ENCODE data around the gene WNK2. TPM values are rescaled to one million over a fixed set of nuclear protein-coding genes. Genes with fewer than 3 reads are reported as not detected.

Gene WNK2
- total and polyA plus RNA-seq, 2 donors (not counting 3 experiments of a cell fraction or from before 2014, with no cell fraction given), result not detected

DNA sequence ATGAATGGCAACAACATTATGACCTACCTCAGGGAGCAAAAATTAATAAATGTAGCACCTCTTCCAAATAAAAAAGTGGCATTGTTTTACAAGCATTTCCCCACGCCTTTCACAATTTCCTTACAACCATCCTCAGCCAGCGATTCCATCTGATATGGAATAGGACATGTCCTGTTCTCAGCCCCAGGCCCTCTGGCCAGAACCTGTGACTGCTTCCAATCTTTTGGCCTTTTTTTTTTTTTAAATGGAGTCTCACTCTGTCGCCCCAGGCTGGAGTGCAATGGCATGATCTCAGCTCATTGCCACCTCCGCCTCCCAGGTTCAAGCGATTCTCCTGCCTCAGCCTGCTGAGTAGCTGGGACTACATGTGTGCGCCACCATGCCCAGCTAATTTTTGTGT lies 16.8 kb upstream of the WNK2 start:
- TF ChIP-seq, protein P1, sequence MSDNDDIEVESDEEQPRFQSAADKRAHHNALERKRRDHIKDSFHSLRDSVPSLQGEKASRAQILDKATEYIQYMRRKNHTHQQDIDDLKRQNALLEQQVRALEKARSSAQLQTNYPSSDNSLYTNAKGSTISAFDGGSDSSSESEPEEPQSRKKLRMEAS (IDR thresholded peaks at IDR 0.05; ENCODE audit: insufficient read depth, insufficient read length), result no peak
- no peak for TF ChIP-seq MYC (IDR thresholded peaks at IDR 0.05; ENCODE audit: low read depth, low read length)
- TF ChIP-seq POLR2AphosphoS5 (IDR thresholded peaks at IDR 0.05; ENCODE audit: insufficient read depth, low read depth, low read length), result no peak
- TF ChIP-seq, protein P2, sequence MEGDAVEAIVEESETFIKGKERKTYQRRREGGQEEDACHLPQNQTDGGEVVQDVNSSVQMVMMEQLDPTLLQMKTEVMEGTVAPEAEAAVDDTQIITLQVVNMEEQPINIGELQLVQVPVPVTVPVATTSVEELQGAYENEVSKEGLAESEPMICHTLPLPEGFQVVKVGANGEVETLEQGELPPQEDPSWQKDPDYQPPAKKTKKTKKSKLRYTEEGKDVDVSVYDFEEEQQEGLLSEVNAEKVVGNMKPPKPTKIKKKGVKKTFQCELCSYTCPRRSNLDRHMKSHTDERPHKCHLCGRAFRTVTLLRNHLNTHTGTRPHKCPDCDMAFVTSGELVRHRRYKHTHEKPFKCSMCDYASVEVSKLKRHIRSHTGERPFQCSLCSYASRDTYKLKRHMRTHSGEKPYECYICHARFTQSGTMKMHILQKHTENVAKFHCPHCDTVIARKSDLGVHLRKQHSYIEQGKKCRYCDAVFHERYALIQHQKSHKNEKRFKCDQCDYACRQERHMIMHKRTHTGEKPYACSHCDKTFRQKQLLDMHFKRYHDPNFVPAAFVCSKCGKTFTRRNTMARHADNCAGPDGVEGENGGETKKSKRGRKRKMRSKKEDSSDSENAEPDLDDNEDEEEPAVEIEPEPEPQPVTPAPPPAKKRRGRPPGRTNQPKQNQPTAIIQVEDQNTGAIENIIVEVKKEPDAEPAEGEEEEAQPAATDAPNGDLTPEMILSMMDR (IDR thresholded peaks at IDR 0.05; ENCODE audit: extremely low read depth in 1 of 2, insufficient read depth in 1 of 2, low read depth in 1 of 2, low read length in 2 of 2), result no peak
- no peak for TF ChIP-seq POLR2A (IDR thresholded peaks at IDR 0.05; ENCODE audit: low read depth, low read length)
- no peak for TF ChIP-seq FOS (IDR thresholded peaks at IDR 0.05; ENCODE audit: borderline replicate concordance, insufficient read depth, low read length)
- no peak for TF ChIP-seq GATA2 (IDR thresholded peaks at IDR 0.05; ENCODE audit: insufficient read depth, insufficient read length, low read depth, low read length)
- Histone ChIP-seq H3K4me1 (ENCODE audit: control insufficient read depth, extremely low read depth, insufficient read depth, low read length) (no peaks in the 10 kb centered on the region), H3K27me3 (ENCODE audit: control insufficient read depth in 2 of 2, insufficient read depth in 2 of 2, low read length in 2 of 2) (no peaks in the 10 kb centered on the region), H3K9me1 (replicated peaks; ENCODE audit: control insufficient read depth, extremely low read depth, insufficient read depth, low read length) (no peaks in the 10 kb centered on the region), H3K9me3 (replicated peaks; ENCODE audit: control insufficient read depth, insufficient read depth, low read length) (no peaks in the 10 kb centered on the region), H3K27ac (ENCODE audit: insufficient read depth, low read depth, low read length) (no peak overlapping the region), H3K79me2 (ENCODE audit: control insufficient read depth, insufficient read depth, low read length) (no peaks in the 10 kb centered on the region), H3K9ac (replicated peaks; ENCODE audit: extremely low read depth, insufficient read depth, low read length) (no peak overlapping the region), H2AFZ (ENCODE audit: low read depth, low read length) (no peak overlapping the region), H3K4me3 (replicated peaks in 1 of 3; ENCODE audit: insufficient read depth in 1 of 3, low read depth in 1 of 3, low read length in 3 of 3) (no peak overlapping the region), H3K36me3 (ENCODE audit: control insufficient read depth in 2 of 2, extremely low read depth in 1 of 2, insufficient read depth in 2 of 2, low read length in 2 of 2) (no peaks in the 10 kb centered on the region), H3K4me2 (ENCODE audit: insufficient read depth, low read length) (no peak overlapping the region), H4K20me1 (replicated peaks; ENCODE audit: control insufficient read depth, extremely low read depth, insufficient read depth, low read length) (no peaks in the 10 kb centered on the region)
- BruUV-seq (replicated peaks), result no TSS peak
- intact Hi-C loops (cut with micrococcal nuclease), result no loop called here
- dilution Hi-C loops (cut with MboI; ENCODE audit: extremely low pct_ligation_motif_present, low sequenced_read_pairs), result no loop called here
- no peak for FAIRE-seq
- CTCF ChIA-PET, result interaction anchor here (0.9 kb wide), 1 partner anchor 110 kb away, joined by 3 read pairs; no protein-coding TSS in a partner anchor
- no peak for DNase-seq (ENCODE audit: low read depth, low spot score)
- POLR2A ChIA-PET, result no interaction called here

All from endothelial cell of umbilical vein (primary cell).